HK-2 (cell line): ENCODE measurements around the gene RBM44.

Source experiments
- DNase-seq: peaks from one replicate; pipeline ENCODE4 v3.0.0-alpha.2; 2018; ENCODE audit not compliant: unreplicated experiment

RBM44 gene

GRCh38 chr2:237886685-237887481, 88.3 kb downstream of the RBM44 start:
- no peak for DNase-seq

GRCh38 chr2:237888389-237888788, 89.8 kb downstream of the RBM44 start:
- DNase-seq = no peak

GRCh38 chr2:237889016-237889415, 90.4 kb downstream of the RBM44 start:
- DNase-seq = no peak

GRCh38 chr2:237889811-237890210, 91.2 kb downstream of the RBM44 start:
- DNase-seq = no peak
